Thoracic aorta (tissue), 2 donors: ENCODE data around the gene STMP1. TPM values are rescaled to one million over a fixed set of nuclear protein-coding genes. Genes with fewer than 3 reads are reported as not detected.

Experiments used
- ATAC-seq: fragments of 150-250 bp; one replicate; pipeline ENCODE4 v1.8.0; 2017; ENCODE audit warnings: low read depth; ENCODE audit not compliant: insufficient number of reproducible peaks, low FRiP score
- DNase-seq: peaks from one replicate; pipeline ENCODE4 v3.0.0-alpha.2; 2020; ENCODE audit warnings: low spot score
- H3K27ac ChIP-seq, 2 donors: fragments of 200-600 bp; sonication (generic); 1 replicate in 1 of 2; 2 replicates in 1 of 2; pipeline ENCODE4 v1.5.1; 2016; ENCODE audit warnings: mild to moderate bottlenecking in 2 of 2, moderate library complexity in 2 of 2
- H3K27me3 ChIP-seq: fragments of 200-600 bp; sonication (generic); replicated peaks from 2 replicates; pipeline ENCODE4 v1.6.0; 2016; ENCODE audit warnings: mild to moderate bottlenecking; ENCODE audit not compliant: insufficient read depth
- H3K36me3 ChIP-seq: fragments of 200-600 bp; sonication (generic); one replicate; pipeline ENCODE4 v1.5.1; 2016
- H3K4me1 ChIP-seq, 2 donors: fragments of 200-600 bp; sonication (generic); 1 replicate in 1 of 2; 2 replicates in 1 of 2; pipeline versions ENCODE4 v1.5.1 to v1.6.0; 2016; ENCODE audit warnings: low read depth in 2 of 2, mild to moderate bottlenecking in 1 of 2; ENCODE audit not compliant: control insufficient read depth in 1 of 2
- H3K4me3 ChIP-seq: fragments of 200-600 bp; sonication (generic); 2 replicates; pipeline ENCODE4 v1.5.1; 2016; ENCODE audit warnings: mild to moderate bottlenecking
- H3K9me3 ChIP-seq: fragments of 200-600 bp; sonication (generic); 2 replicates; pipeline ENCODE4 v1.5.1; 2016
- total RNA-seq, 2 donors: library from RNA; depleted of rRNA; stranded (reverse); fragments of >200 nt; gene quantifications; one replicate each; pipeline versions ENCODE4 v1.1.0 to v1.2.3, GENCODE V29; 2016
- TF ChIP-seq, protein P1 (sequence below): fragments of 200-600 bp; sonication (generic); IDR thresholded peaks from one replicate; pipeline ENCODE4 v1.5.1; 2019; ENCODE audit warnings: antibody characterized with exemption

The STMP1 gene
- total RNA-seq, 2 donors from 2014 or later, result 15.7 to 48.5 TPM

DNA sequence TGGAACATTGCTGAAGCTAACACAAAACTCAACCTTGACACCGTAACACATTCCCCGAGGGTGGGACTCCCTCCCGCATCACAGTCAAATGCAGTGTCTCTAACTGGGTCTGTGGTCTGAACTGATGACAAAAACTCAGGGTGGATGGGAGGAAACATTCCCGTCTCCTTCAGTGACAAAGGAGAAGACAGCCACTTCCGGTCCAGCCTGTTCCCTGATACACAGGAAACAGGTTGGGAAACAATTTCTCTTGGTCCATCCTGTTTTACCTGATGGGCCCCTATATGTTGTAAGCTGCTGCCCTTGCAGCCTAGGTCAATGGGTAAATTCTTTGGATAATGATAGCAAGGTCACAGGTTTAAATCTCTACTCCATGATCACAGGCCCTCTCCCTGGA, 45.3 kb downstream of the STMP1 start:
- Histone ChIP-seq H3K9me3 (no peaks in the 10 kb centered on the region), H3K36me3 (no peaks in the 10 kb centered on the region), H3K4me3 (no peak overlapping the region), H3K27ac (no peak overlapping the region), H3K4me1 (peaks cover 2 to 12% of the 10 kb centered on the region in 2 donors), H3K27me3 (no peaks in the 10 kb centered on the region)
- TF ChIP-seq, protein P1, sequence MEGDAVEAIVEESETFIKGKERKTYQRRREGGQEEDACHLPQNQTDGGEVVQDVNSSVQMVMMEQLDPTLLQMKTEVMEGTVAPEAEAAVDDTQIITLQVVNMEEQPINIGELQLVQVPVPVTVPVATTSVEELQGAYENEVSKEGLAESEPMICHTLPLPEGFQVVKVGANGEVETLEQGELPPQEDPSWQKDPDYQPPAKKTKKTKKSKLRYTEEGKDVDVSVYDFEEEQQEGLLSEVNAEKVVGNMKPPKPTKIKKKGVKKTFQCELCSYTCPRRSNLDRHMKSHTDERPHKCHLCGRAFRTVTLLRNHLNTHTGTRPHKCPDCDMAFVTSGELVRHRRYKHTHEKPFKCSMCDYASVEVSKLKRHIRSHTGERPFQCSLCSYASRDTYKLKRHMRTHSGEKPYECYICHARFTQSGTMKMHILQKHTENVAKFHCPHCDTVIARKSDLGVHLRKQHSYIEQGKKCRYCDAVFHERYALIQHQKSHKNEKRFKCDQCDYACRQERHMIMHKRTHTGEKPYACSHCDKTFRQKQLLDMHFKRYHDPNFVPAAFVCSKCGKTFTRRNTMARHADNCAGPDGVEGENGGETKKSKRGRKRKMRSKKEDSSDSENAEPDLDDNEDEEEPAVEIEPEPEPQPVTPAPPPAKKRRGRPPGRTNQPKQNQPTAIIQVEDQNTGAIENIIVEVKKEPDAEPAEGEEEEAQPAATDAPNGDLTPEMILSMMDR, result no peak
- DNase-seq, result no peak
- ATAC-seq, result no peak

DNA sequence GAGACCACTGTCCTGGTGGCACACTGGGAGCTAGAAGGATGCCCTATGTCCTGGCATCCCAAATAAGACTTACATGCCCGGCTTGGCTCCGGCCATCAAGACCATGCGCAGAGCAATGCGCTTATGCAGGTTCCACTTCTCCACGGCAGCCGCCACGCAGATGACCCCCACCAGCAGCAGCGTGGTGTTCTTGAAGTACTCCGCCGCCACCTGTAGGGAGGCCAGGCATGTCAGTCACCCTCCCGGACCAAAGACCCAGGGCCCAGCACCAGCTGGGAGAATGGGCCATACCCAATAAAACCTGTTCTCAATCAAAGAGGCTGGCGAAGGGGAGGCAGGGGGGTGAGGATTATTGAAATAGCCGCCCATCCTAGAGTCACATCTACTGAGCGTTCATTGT, 45.7 kb downstream of the STMP1 start:
- Histone ChIP-seq H3K36me3 (no peaks in the 10 kb centered on the region), H3K4me3 (no peak overlapping the region), H3K4me1 (peaks cover 6 to 17% of the 10 kb centered on the region in 2 donors), H3K27me3 (no peaks in the 10 kb centered on the region), H3K27ac (no peak overlapping the region), H3K9me3 (no peaks in the 10 kb centered on the region)
- TF ChIP-seq, protein P1, result no peak
- ATAC-seq (no peak), DNase-seq (no peak)

DNA sequence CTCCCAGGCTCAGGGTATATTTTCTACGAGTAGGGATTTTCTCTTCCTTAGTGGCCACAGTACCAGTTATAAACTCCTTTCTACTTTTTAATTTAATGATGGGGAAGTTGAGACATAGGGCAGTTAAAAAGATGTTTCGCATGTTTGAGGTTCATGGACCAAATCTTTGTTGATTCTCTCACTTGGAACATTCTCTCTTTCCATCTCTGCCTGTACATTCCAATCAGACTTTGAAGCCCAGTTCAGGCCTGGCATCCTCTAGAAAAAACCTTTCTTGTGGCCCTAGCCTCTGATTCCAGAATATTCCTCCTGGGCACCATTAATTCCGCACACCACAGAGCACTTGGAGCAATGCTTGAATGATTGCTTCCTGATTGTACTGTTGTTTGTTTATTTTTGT, 47.2 kb downstream of the STMP1 start:
- DNase-seq, result no peak
- H3K4me1 ChIP-seq, result peaks cover 15 to 32% of the 10 kb centered on the region in 2 donors
- no peak for ATAC-seq
- no peak overlapping the region for H3K4me3 ChIP-seq
- H3K9me3 ChIP-seq, result no peaks in the 10 kb centered on the region
- TF ChIP-seq, protein P1, result no peak
- no peaks in the 10 kb centered on the region for H3K27me3 ChIP-seq
- no peaks in the 10 kb centered on the region for H3K36me3 ChIP-seq
- no peak overlapping the region for H3K27ac ChIP-seq

DNA sequence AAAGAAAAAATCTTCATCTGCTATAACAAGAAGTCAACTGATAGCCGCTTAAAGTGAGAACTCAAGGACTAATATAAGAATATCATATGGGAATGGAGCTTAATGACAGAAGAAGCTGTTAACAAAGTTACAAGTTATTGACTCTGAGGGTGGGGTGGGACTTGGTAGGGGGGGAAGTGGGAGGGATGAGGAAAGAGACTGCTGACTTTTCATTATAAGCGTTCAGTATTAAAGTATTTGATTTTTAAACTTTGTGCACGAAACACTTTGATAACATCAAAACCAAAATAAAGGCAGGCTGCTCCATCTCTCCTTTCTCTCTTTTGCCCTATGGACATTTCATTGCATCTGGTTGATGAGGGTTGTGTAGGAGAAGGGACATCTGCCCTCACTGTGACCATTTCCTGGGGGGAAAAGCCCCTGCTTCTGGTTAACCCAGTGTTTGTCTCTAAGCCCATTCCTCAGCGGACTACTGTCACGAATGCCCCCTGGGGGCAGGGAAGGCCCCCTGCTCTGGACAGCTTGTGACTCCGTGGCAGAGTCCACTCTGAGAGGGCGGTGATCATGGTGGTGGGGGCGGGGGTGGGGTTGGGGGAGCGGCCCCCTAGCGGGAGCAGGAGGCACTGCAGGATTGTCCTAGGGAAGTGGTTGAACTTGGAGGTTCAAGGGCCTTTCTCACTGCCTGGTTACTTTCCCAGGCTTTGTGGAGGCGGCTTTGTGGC, 48.3 kb downstream of the STMP1 start:
- no peaks in the 10 kb centered on the region for H3K9me3 ChIP-seq
- peak overlapping the region; percentile 20 for H3K4me3 ChIP-seq
- ATAC-seq, result no peak
- H3K27me3 ChIP-seq, result no peaks in the 10 kb centered on the region
- H3K27ac ChIP-seq, result peak overlapping the region; percentile 27 to 60
- no peak for DNase-seq
- H3K4me1 ChIP-seq, result peaks cover 15 to 38% of the 10 kb centered on the region in 2 donors
- no peaks in the 10 kb centered on the region for H3K36me3 ChIP-seq
- TF ChIP-seq, protein P1, result peak; percentile 80

DNA sequence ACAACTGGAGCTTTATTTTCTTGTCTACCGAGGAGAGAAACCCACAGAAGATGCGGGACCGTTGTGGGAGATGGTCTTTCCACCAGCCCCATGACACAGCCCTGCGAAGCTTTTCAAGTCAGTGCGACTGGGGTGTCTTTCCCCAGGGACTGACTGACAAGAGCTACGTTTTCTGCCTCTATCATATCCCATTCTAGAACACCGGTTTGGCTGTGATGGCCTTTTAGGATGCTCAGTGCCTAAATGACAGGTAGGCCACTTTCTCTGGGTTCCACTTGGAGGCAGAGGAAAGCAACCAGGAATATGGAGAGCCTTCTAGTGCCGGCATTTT, 48.8 kb downstream of the STMP1 start:
- no peak for ATAC-seq
- Histone ChIP-seq H3K27ac (peak overlapping the region in 1 of 2 donors; percentile 60), H3K4me1 (peaks cover 15 to 38% of the 10 kb centered on the region in 2 donors), H3K27me3 (no peaks in the 10 kb centered on the region), H3K36me3 (no peaks in the 10 kb centered on the region), H3K4me3 (no peak overlapping the region), H3K9me3 (no peaks in the 10 kb centered on the region)
- TF ChIP-seq, protein P1, result no peak
- no peak for DNase-seq
